Prostate gland (tissue), 2 donors: ENCODE data around the gene DGCR8.

ENCODE experiments used
- CTCF ChIP-seq, 4 experiments: fragments of 200-600 bp in 2 of 4; fragments of 450-650 bp in 2 of 4; sonication (generic) in 2 of 4; IDR thresholded peaks; 1 replicate in 3 of 4; 2 replicates in 1 of 4; pipeline ENCODE4 v1.5.1; 2016 to 2019; ENCODE audit warnings: antibody characterized with exemption in 4 of 4, mild to moderate bottlenecking in 2 of 4, moderate library complexity in 2 of 4
- POLR2A ChIP-seq: fragments of 450-650 bp; IDR thresholded peaks from one replicate; pipeline ENCODE4 v1.6.1; 2016; ENCODE audit warnings: antibody characterized with exemption, mild to moderate bottlenecking

- no peak for TF ChIP-seq CTCF (IDR thresholded peaks at IDR 0.05)
- peak; percentile 14 for TF ChIP-seq POLR2A
Measured at GRCh38 chr22:20130731-20131596, 50.9 kb downstream of the DGCR8 start.
